ENCODE results near the gene HLA-DMA. TPM values are rescaled to one million over a fixed set of nuclear protein-coding genes. Genes with fewer than 3 reads are reported as not detected.

The HLA-DMA gene
- total and polyA plus RNA-seq, 9 of the 15 experiments (the other 6 are each of a cell fraction or from before 2014, with no cell fraction given): 0.13 to 0.83 (median 0.51) TPM

GRCh38 chr6:32952817-32953739 lies at the start of gene HLA-DMA (continued):
- TF ChIP-seq ILF3 (IDR thresholded peaks at IDR 0.05; ENCODE audit: borderline replicate concordance): no peak
- TF ChIP-seq BDP1 (IDR thresholded peaks at IDR 0.05; ENCODE audit: insufficient read depth, insufficient read length): no peak
- no peak for TF ChIP-seq ADNP (tag; IDR thresholded peaks at IDR 0.05)
- no peak for TF ChIP-seq HMGN3 (IDR thresholded peaks at IDR 0.05; ENCODE audit: borderline replicate concordance, extremely low read depth, insufficient read length, low read depth, low read length)
- no peak for TF ChIP-seq MCM2 (IDR thresholded peaks at IDR 0.05; ENCODE audit: low read depth)
- no peak for TF ChIP-seq NFE2 (IDR thresholded peaks at IDR 0.05; ENCODE audit: low read depth)
- TF ChIP-seq HNRNPH1 (optimal IDR thresholded peaks at IDR 0.05; ENCODE audit: low read depth, low read length): no peak
- TF ChIP-seq, protein P1, sequence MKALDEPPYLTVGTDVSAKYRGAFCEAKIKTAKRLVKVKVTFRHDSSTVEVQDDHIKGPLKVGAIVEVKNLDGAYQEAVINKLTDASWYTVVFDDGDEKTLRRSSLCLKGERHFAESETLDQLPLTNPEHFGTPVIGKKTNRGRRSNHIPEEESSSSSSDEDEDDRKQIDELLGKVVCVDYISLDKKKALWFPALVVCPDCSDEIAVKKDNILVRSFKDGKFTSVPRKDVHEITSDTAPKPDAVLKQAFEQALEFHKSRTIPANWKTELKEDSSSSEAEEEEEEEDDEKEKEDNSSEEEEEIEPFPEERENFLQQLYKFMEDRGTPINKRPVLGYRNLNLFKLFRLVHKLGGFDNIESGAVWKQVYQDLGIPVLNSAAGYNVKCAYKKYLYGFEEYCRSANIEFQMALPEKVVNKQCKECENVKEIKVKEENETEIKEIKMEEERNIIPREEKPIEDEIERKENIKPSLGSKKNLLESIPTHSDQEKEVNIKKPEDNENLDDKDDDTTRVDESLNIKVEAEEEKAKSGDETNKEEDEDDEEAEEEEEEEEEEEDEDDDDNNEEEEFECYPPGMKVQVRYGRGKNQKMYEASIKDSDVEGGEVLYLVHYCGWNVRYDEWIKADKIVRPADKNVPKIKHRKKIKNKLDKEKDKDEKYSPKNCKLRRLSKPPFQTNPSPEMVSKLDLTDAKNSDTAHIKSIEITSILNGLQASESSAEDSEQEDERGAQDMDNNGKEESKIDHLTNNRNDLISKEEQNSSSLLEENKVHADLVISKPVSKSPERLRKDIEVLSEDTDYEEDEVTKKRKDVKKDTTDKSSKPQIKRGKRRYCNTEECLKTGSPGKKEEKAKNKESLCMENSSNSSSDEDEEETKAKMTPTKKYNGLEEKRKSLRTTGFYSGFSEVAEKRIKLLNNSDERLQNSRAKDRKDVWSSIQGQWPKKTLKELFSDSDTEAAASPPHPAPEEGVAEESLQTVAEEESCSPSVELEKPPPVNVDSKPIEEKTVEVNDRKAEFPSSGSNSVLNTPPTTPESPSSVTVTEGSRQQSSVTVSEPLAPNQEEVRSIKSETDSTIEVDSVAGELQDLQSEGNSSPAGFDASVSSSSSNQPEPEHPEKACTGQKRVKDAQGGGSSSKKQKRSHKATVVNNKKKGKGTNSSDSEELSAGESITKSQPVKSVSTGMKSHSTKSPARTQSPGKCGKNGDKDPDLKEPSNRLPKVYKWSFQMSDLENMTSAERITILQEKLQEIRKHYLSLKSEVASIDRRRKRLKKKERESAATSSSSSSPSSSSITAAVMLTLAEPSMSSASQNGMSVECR (CRISPR knock-in tag; IDR thresholded peaks at IDR 0.05): 0 out of 2 replicates have a peak, but pooled peaks have one; percentile 51
- TF ChIP-seq FOXJ2 (tag; IDR thresholded peaks at IDR 0.05): no peak
- no peak for TF ChIP-seq SAFB2 (IDR thresholded peaks at IDR 0.05; ENCODE audit: borderline replicate concordance, low read depth, low read length, severe bottlenecking)
- no peak for TF ChIP-seq ATF1 (CRISPR knock-in tag; IDR thresholded peaks at IDR 0.05)
- peak; percentile 92 for TF ChIP-seq ATF1 (tag; IDR thresholded peaks at IDR 0.05)
- TF ChIP-seq NR1H2 (CRISPR knock-in tag; IDR thresholded peaks at IDR 0.05): no peak
- TF ChIP-seq ETV5 (CRISPR knock-in tag; IDR thresholded peaks at IDR 0.05; ENCODE audit: low read depth): no peak
- no peak for TF ChIP-seq ZNF785 (CRISPR knock-in tag; IDR thresholded peaks at IDR 0.05)
- TF ChIP-seq RBFOX2 (IDR thresholded peaks at IDR 0.05; ENCODE audit: low read depth, low read length): no peak
- TF ChIP-seq MAFG (tag; conservative IDR thresholded peaks at IDR 0.05): no peak
- no peak for TF ChIP-seq CLOCK (CRISPR knock-in tag; IDR thresholded peaks at IDR 0.05; ENCODE audit: borderline replicate concordance)
- TF ChIP-seq PTRF (tag; IDR thresholded peaks at IDR 0.05): no peak
- TF ChIP-seq NR3C1 (CRISPR knock-in tag; IDR thresholded peaks at IDR 0.05): no peak
- no peak for TF ChIP-seq KLF10 (CRISPR knock-in tag; IDR thresholded peaks at IDR 0.05)
- TF ChIP-seq ZNF77 (CRISPR knock-in tag; IDR thresholded peaks at IDR 0.05): no peak
- TF ChIP-seq CREM (IDR thresholded peaks at IDR 0.05; ENCODE audit: low read depth): peak; percentile 89

Data from K562 (cell line).